Measurements from ENCODE around the gene RTEL1.
"Not testable (repeated sequence)": the region's sequence is repeated elsewhere in the genome, so short reads cannot be mapped to it uniquely, and the experiment has no call there.

Gene RTEL1

GRCh38 chr20:63642527-63643247 is 15.4 kb upstream of the RTEL1 start:
- no peak overlapping the region for H3K27ac ChIP-seq (ENCODE audit: low read depth, low read length)
- H3K4me1 ChIP-seq (ENCODE audit: insufficient read depth, low read length): peaks cover 3% of the 10 kb centered on the region
- H3K4me3 ChIP-seq (ENCODE audit: low read depth in 1 of 2, low read length in 2 of 2): peak overlapping the region; percentile 25 to 35
- H3K27me3 ChIP-seq (ENCODE audit: control insufficient read depth in 1 of 2, insufficient read depth in 2 of 2, low read length in 2 of 2): no peaks in the 10 kb centered on the region
- no peaks in the 10 kb centered on the region for H3K36me3 ChIP-seq (ENCODE audit: insufficient read depth, low read length)
- no peaks in the 10 kb centered on the region for H3K9me3 ChIP-seq (ENCODE audit: low read length)
- H3K9ac ChIP-seq (ENCODE audit: low read length): no peak overlapping the region

DNA sequence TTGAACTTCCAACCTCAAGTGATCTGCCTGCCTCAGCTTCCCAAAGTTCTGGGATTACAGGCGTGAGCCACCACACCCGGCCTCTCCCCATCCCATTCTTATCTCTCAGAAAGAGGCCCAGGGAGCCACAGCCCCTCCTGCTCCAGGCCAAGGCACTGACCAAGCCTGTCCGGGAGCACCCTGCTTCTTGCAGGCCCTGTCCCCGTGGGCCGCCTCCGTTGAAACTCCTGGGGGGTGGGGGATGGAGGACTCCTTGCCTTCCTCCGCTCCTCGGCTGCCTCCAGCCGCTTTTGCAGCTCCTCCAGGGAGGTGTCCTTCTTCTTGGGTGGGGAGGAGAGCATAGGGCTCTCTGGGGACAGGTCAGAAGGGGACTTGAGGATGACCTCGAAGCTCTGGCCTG is 14.6 kb upstream of the RTEL1 start:
- H3K9me3 ChIP-seq (ENCODE audit: low read length): no peaks in the 10 kb centered on the region
- no peak overlapping the region for H3K27ac ChIP-seq (ENCODE audit: low read depth, low read length)
- H3K4me3 ChIP-seq (ENCODE audit: low read depth in 1 of 2, low read length in 2 of 2): no peak overlapping the region
- H3K27me3 ChIP-seq (ENCODE audit: control insufficient read depth in 1 of 2, insufficient read depth in 2 of 2, low read length in 2 of 2): no peaks in the 10 kb centered on the region
- no peak overlapping the region for H3K9ac ChIP-seq (ENCODE audit: low read length)
- peaks cover 3% of the 10 kb centered on the region for H3K4me1 ChIP-seq (ENCODE audit: insufficient read depth, low read length)
- no peaks in the 10 kb centered on the region for H3K36me3 ChIP-seq (ENCODE audit: insufficient read depth, low read length)

- no peak overlapping the region for H3K9ac ChIP-seq (ENCODE audit: low read length)
- H3K4me3 ChIP-seq (ENCODE audit: low read depth in 1 of 2, low read length in 2 of 2): no peak overlapping the region
Measured at GRCh38 chr20:63643946-63644345, 14.2 kb upstream of the RTEL1 start.

DNA sequence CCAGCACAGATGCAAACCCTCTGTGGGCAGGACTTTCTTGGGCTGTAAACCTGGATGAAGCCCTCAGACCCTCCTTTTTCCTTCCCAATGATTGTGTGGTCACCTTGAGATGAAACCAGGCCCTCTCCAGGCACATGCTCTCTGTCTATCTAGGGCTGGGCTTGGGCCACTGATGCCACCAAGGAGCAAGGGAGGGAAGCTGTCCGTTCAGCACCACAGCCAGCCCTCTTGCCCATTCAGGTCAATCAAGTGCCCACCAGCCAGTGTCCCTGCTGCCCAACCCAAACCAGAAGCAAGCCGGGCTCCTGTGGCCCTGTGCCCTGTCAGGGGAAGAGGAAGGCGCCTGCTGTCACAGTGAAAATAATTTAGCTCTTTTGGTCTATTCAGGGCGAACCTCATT is 12.9 kb upstream of the RTEL1 start:
- no peak overlapping the region for H3K27ac ChIP-seq (ENCODE audit: low read depth, low read length)
- H3K36me3 ChIP-seq (ENCODE audit: insufficient read depth, low read length): no peaks in the 10 kb centered on the region
- no peaks in the 10 kb centered on the region for H3K9me3 ChIP-seq (ENCODE audit: low read length)
- H3K27me3 ChIP-seq (ENCODE audit: control insufficient read depth in 1 of 2, insufficient read depth in 2 of 2, low read length in 2 of 2): no peaks in the 10 kb centered on the region
- H3K9ac ChIP-seq (ENCODE audit: low read length): no peak overlapping the region
- H3K4me3 ChIP-seq (ENCODE audit: low read depth in 1 of 2, low read length in 2 of 2): no peak overlapping the region
- H3K4me1 ChIP-seq (ENCODE audit: insufficient read depth, low read length): peaks cover 3% of the 10 kb centered on the region

More at GRCh38 chr20:63643946-63644345, 14.2 kb upstream of the RTEL1 start:
- Histone ChIP-seq H3K36me3 (ENCODE audit: insufficient read depth, low read length) (no peaks in the 10 kb centered on the region), H3K4me1 (ENCODE audit: insufficient read depth, low read length) (peaks cover 3% of the 10 kb centered on the region), H3K9me3 (ENCODE audit: low read length) (no peaks in the 10 kb centered on the region), H3K27ac (ENCODE audit: low read depth, low read length) (no peak overlapping the region), H3K27me3 (ENCODE audit: control insufficient read depth in 1 of 2, insufficient read depth in 2 of 2, low read length in 2 of 2) (no peaks in the 10 kb centered on the region)

DNA sequence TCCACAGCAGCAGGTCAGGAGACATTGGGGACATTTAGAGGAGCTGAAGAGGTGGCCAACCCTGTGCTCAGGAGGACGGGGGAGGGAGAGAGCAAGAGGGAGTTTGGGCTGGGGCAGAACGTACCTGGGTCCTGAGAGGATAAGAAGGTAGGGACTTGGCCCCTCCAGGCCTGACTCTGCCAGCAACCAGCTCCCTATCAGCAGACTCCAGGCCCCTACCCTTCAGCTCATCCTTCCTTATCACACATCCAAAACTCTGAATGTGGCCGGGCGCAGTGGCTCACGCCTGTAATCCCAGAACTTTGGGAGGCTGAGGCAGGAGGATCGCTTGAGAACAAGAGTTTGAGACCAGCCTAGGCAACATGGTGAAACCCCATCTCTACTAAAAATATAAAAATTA is 9.9 kb upstream of the RTEL1 start:
- no peak overlapping the region for H3K4me3 ChIP-seq (ENCODE audit: low read depth in 1 of 2, low read length in 2 of 2)
- peaks cover 0 to 11% of the 10 kb centered on the region in 2 donors for H3K27me3 ChIP-seq (ENCODE audit: control insufficient read depth in 1 of 2, insufficient read depth in 2 of 2, low read length in 2 of 2)
- H3K27ac ChIP-seq (ENCODE audit: low read depth, low read length): no peak overlapping the region
- H3K4me1 ChIP-seq (ENCODE audit: insufficient read depth, low read length): peaks cover 10% of the 10 kb centered on the region
- H3K36me3 ChIP-seq (ENCODE audit: insufficient read depth, low read length): no peaks in the 10 kb centered on the region
- H3K9ac ChIP-seq (ENCODE audit: low read length): no peak overlapping the region
- no peaks in the 10 kb centered on the region for H3K9me3 ChIP-seq (ENCODE audit: low read length)

GRCh38 chr20:63648895-63649589 is 9.1 kb upstream of the RTEL1 start:
- Histone ChIP-seq H3K9ac (ENCODE audit: low read length) (no peak overlapping the region), H3K36me3 (ENCODE audit: insufficient read depth, low read length) (no peaks in the 10 kb centered on the region)

DNA sequence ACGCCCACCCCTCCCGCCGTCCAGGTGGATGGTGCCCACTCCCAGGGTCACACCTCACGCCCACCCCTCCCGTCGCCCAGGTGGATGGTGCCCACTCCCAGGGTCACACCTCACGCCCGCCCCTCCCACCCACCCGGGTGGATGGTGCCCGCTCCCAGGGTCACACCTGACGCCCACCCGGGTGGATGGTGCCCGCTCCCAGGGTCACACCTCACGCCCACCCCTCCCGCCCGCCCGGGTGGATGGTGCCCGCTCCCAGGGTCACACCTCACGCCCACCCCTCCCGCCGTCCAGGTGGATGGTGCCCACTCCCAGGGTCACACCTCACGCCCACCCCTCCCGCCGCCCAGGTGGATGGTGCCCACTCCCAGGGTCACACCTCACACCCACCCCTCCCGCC is 7.6 kb upstream of the RTEL1 start:
- not testable (repeated sequence) for H3K4me3 ChIP-seq (ENCODE audit: low read depth in 1 of 2, low read length in 2 of 2); H3K27ac ChIP-seq (ENCODE audit: low read depth, low read length); H3K9me3 ChIP-seq (ENCODE audit: low read length); H3K36me3 ChIP-seq (ENCODE audit: insufficient read depth, low read length); H3K9ac ChIP-seq (ENCODE audit: low read length)
- peaks cover 19% of the 10 kb centered on the region for H3K4me1 ChIP-seq (ENCODE audit: insufficient read depth, low read length)
- H3K27me3 ChIP-seq (ENCODE audit: control insufficient read depth in 1 of 2, insufficient read depth in 2 of 2, low read length in 2 of 2): peaks cover 0 to 11% of the 10 kb centered on the region in 2 donors

More at GRCh38 chr20:63648895-63649589, 9.1 kb upstream of the RTEL1 start:
- H3K9me3 ChIP-seq (ENCODE audit: low read length): no peaks in the 10 kb centered on the region
- H3K4me1 ChIP-seq (ENCODE audit: insufficient read depth, low read length): peaks cover 15% of the 10 kb centered on the region
- H3K4me3 ChIP-seq (ENCODE audit: low read depth in 1 of 2, low read length in 2 of 2): no peak overlapping the region
- peaks cover 0 to 11% of the 10 kb centered on the region in 2 donors for H3K27me3 ChIP-seq (ENCODE audit: control insufficient read depth in 1 of 2, insufficient read depth in 2 of 2, low read length in 2 of 2)
- H3K27ac ChIP-seq (ENCODE audit: low read depth, low read length): no peak overlapping the region

- no peaks in the 10 kb centered on the region for H3K36me3 ChIP-seq (ENCODE audit: insufficient read depth, low read length)
- H3K27me3 ChIP-seq (ENCODE audit: control insufficient read depth in 1 of 2, insufficient read depth in 2 of 2, low read length in 2 of 2): peaks cover 0 to 11% of the 10 kb centered on the region in 2 donors
- H3K4me3 ChIP-seq (ENCODE audit: low read depth in 1 of 2, low read length in 2 of 2): peak overlapping the region; percentile 38 to 50
- H3K27ac ChIP-seq (ENCODE audit: low read depth, low read length): no peak overlapping the region
- peaks cover 21% of the 10 kb centered on the region for H3K4me1 ChIP-seq (ENCODE audit: insufficient read depth, low read length)
- no peak overlapping the region for H3K9ac ChIP-seq (ENCODE audit: low read length)
- no peaks in the 10 kb centered on the region for H3K9me3 ChIP-seq (ENCODE audit: low read length)
Measured at GRCh38 chr20:63651942-63652191, 6.2 kb upstream of the RTEL1 start.

GRCh38 chr20:63652192-63652980 is 5.7 kb upstream of the RTEL1 start:
- Histone ChIP-seq H3K9ac (ENCODE audit: low read length) (no peak overlapping the region), H3K9me3 (ENCODE audit: low read length) (no peaks in the 10 kb centered on the region), H3K4me3 (ENCODE audit: low read depth in 1 of 2, low read length in 2 of 2) (peak overlapping the region; percentile 38 to 50), H3K27ac (ENCODE audit: low read depth, low read length) (no peak overlapping the region), H3K36me3 (ENCODE audit: insufficient read depth, low read length) (no peaks in the 10 kb centered on the region), H3K4me1 (ENCODE audit: insufficient read depth, low read length) (peaks cover 26% of the 10 kb centered on the region), H3K27me3 (ENCODE audit: control insufficient read depth in 1 of 2, insufficient read depth in 2 of 2, low read length in 2 of 2) (peaks cover 0 to 11% of the 10 kb centered on the region in 2 donors)

DNA sequence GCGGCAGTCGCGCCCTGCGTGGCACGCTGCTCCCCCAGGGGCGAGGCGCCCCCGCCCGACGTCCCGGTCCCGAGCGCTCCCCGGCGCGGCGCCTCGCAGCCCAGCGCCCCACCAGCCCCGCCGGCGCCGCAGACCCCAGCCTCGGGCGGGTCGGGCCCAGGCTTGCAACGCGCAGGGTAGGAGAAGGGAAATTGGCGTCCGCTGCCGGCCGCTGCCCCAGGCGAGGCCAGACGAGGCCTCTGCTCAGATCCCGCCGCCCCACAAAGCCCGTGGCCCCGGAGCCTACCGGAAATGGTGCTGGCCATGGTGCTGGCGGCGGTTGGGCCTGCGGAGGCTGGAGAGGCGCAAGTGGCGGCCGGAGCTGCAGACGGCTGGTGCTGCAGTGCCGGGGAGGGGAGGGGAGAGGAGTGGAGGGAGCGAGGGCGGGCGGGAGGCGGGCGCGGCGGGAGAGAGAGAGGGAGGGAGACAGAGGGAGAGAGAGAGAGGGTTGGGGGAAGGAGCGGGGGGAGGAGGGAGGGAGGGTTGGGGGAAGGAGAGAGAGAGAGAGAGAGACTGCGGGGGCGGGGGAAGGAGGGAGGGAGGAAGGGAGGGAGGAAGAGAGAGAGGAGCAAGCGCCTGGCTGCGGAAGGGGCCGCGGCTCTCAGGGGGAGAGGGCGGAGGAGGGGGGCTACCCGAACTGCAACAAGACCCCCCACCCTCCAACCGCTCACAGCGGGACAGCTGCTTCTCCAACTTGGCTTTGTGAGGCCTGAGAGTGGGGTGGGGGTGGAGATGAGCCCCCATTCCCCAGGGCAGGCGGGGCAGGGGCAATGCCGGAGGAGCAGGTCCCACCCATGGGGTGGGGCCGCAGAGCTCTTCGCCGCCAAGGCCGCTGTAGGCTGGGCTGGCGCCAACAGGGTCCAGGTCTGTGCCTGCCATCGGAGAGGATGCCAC is 4.8 kb upstream of the RTEL1 start, which contains the start of gene STMN3:
Gene STMN3 (minus strand): TSS at position 384 of the 933 bp plus-strand sequence. CDS start 79 bp downstream, at position 305.
- no peak within 1 kb of the TSS for H3K9ac ChIP-seq (ENCODE audit: low read length)

More for the DNA sequence above, 4.8 kb upstream of the RTEL1 start, which contains the start of gene STMN3:
- H3K36me3 ChIP-seq (ENCODE audit: insufficient read depth, low read length): no peaks in the 10 kb centered on the region
- H3K9me3 ChIP-seq (ENCODE audit: low read length): no peaks in the 10 kb centered on the region
- H3K4me1 ChIP-seq (ENCODE audit: insufficient read depth, low read length): peaks cover 30% of the 10 kb centered on the region
- H3K27ac ChIP-seq (ENCODE audit: low read depth, low read length): peak within 1 kb of the TSS; percentile 34
- peak within 1 kb of the TSS; percentile 49 to 54 for H3K4me3 ChIP-seq (ENCODE audit: low read depth in 1 of 2, low read length in 2 of 2)
- H3K27me3 ChIP-seq (ENCODE audit: control insufficient read depth in 1 of 2, insufficient read depth in 2 of 2, low read length in 2 of 2): peaks cover 0 to 11% of the 10 kb centered on the region in 2 donors
